Measurements from ENCODE around the gene ATL1.
A peak's percentile ranks its signal among the peaks of the same experiment; 100 is the strongest.
"Not testable (repeated sequence)": the region's sequence is repeated elsewhere in the genome, so short reads cannot be mapped to it uniquely, and the experiment has no call there.

ATL1 gene

GRCh38 chr14:50603565-50603964, 43.6 kb downstream of the ATL1 start:
- no peak for DNase-seq (ENCODE audit: low spot score)

GRCh38 chr14:50605766-50606165, 45.8 kb downstream of the ATL1 start:
- DNase-seq (ENCODE audit: low spot score): no peak

GRCh38 chr14:50606468-50606867, 46.5 kb downstream of the ATL1 start:
- DNase-seq (ENCODE audit: low spot score): no peak

- DNase-seq (ENCODE audit: low spot score): no peak
These were observed 47.2 kb downstream of the ATL1 start for GRCh38 chr14:50607181-50607580.

- no peak for DNase-seq (ENCODE audit: low spot score)
These were observed 47.8 kb downstream of the ATL1 start for GRCh38 chr14:50607761-50608160.

GRCh38 chr14:50608302-50608851, 48.4 kb downstream of the ATL1 start:
- no peak for DNase-seq (ENCODE audit: low spot score)

- no peak for DNase-seq (ENCODE audit: low spot score)
These were observed 50.5 kb downstream of the ATL1 start for GRCh38 chr14:50610465-50610864.

GRCh38 chr14:50612806-50613205, 52.9 kb downstream of the ATL1 start:
- DNase-seq (ENCODE audit: low spot score): no peak

GRCh38 chr14:50615056-50615455, 55.1 kb downstream of the ATL1 start:
- DNase-seq (ENCODE audit: low spot score): no peak

- no peak for DNase-seq (ENCODE audit: low spot score)
These were observed 55.6 kb downstream of the ATL1 start for GRCh38 chr14:50615552-50615951.

GRCh38 chr14:50616275-50616674, 56.3 kb downstream of the ATL1 start:
- DNase-seq (ENCODE audit: low spot score): no peak

GRCh38 chr14:50619569-50620141, 59.7 kb downstream of the ATL1 start:
- DNase-seq (ENCODE audit: low spot score): peak; percentile 8

GRCh38 chr14:50620341-50620740, 60.4 kb downstream of the ATL1 start:
- DNase-seq (ENCODE audit: low spot score): no peak

GRCh38 chr14:50622978-50623377, 63.0 kb downstream of the ATL1 start:
- no peak for DNase-seq (ENCODE audit: low spot score)

- DNase-seq (ENCODE audit: low spot score): no peak
These were observed 64.5 kb downstream of the ATL1 start for GRCh38 chr14:50624447-50624846.

GRCh38 chr14:50624947-50625346, 65.0 kb downstream of the ATL1 start:
- DNase-seq (ENCODE audit: low spot score): not testable (repeated sequence)

GRCh38 chr14:50631408-50631821, 71.5 kb downstream of the ATL1 start:
- DNase-seq (ENCODE audit: low spot score): no peak

- no peak for DNase-seq (ENCODE audit: low spot score)
These were observed 74.0 kb downstream of the ATL1 start for GRCh38 chr14:50633954-50634353.

GRCh38 chr14:50635141-50635540, 75.2 kb downstream of the ATL1 start:
- DNase-seq (ENCODE audit: low spot score): no peak

GRCh38 chr14:50647282-50647681, 87.3 kb downstream of the ATL1 start:
- no peak for DNase-seq (ENCODE audit: low spot score)

GRCh38 chr14:50647753-50648152, 87.8 kb downstream of the ATL1 start:
- no peak for DNase-seq (ENCODE audit: low spot score)

- no peak for DNase-seq (ENCODE audit: low spot score)
These were observed 89.7 kb downstream of the ATL1 start for GRCh38 chr14:50649691-50650090.

GRCh38 chr14:50656776-50657175, 96.8 kb downstream of the ATL1 start:
- no peak for DNase-seq (ENCODE audit: low spot score)

GRCh38 chr14:50657753-50658152, 97.8 kb downstream of the ATL1 start:
- DNase-seq (ENCODE audit: low spot score): no peak

Data from HuH-7 (cell line).